ENCODE data around the gene EEFSEC. TPM values are rescaled to one million over a fixed set of nuclear protein-coding genes. Genes with fewer than 3 reads are reported as not detected.

Gene EEFSEC
- total and polyA plus RNA-seq, 2 of the 8 experiments (the other 6 are each of a cell fraction or from before 2014, with no cell fraction given): 13.1 to 19.8 TPM

GRCh38 chr3:128432301-128432970, 279.2 kb downstream of the EEFSEC start (continued):
- TF ChIP-seq NANOG (IDR thresholded peaks at IDR 0.05; ENCODE audit: insufficient read depth, low read depth, low read length, poor library complexity, severe bottlenecking): no peak
- TF ChIP-seq TAF1 (IDR thresholded peaks at IDR 0.05; ENCODE audit: low read depth, low read length): no peak; the same call in 1 of the 2 replicates
- TF ChIP-seq MAX (IDR thresholded peaks at IDR 0.05): no peak; the same call in 1 of the 2 replicates
- TF ChIP-seq USF2 (IDR thresholded peaks at IDR 0.05; ENCODE audit: low read length): no peak
- no peak for TF ChIP-seq CBX5 (IDR thresholded peaks at IDR 0.05; ENCODE audit: low read depth, low read length)
- TF ChIP-seq EP300 (IDR thresholded peaks at IDR 0.05; ENCODE audit: borderline replicate concordance in 1 of 2, low read depth in 2 of 2, low read length in 2 of 2): no peak
- TF ChIP-seq GTF2F1 (IDR thresholded peaks at IDR 0.05; ENCODE audit: borderline replicate concordance, low read depth, low read length): no peak
